ENCODE measurements around the gene P2RY4. TPM values are rescaled to one million over a fixed set of nuclear protein-coding genes. Genes with fewer than 3 reads are reported as not detected.
"Not testable (repeated sequence)": the region's sequence is repeated elsewhere in the genome, so short reads cannot be mapped to it uniquely, and the experiment has no call there.

P2RY4 gene
- polyA plus RNA-seq (ENCODE audit: insufficient read length in 3 of 3), result under 1 TPM; 0.12 to 0.47 (median 0.14) TPM
- long read RNA-seq, donor 1, result 0 reads
- long read RNA-seq, donor 2, result 0 reads
- long read RNA-seq, donor 3, result 0 reads
- long read RNA-seq, donor 4, result 0 reads
- long read RNA-seq, donor 5, partial matches to known transcripts, result 0 of 1 reads
- long read RNA-seq, donor 5, other reads (novel, unspliced or antisense), result 0 of 1 reads
- long read RNA-seq, donor 6, result 0 reads
- long read RNA-seq, donor 7, result 0 reads
- long read RNA-seq, donor 8, partial matches to known transcripts, result 0 of 1 reads
- long read RNA-seq, donor 8, other reads (novel, unspliced or antisense), result 0 of 1 reads
- long read RNA-seq, donor 9, partial matches to known transcripts, result 0 of 1 reads
- long read RNA-seq, donor 9, other reads (novel, unspliced or antisense), result 0 of 1 reads
- long read RNA-seq, donor 10, result 0 reads
- long read RNA-seq, donor 11, result 0 reads
- long read RNA-seq, donor 12, partial matches to known transcripts, result 0 of 1 reads
- long read RNA-seq, donor 12, other reads (novel, unspliced or antisense), result 0 of 1 reads
- long read RNA-seq, donor 13, result 0 reads
- long read RNA-seq, donor 14, partial matches to known transcripts, result 0 of 1 reads
- long read RNA-seq, donor 14, other reads (novel, unspliced or antisense), result 0 of 1 reads
- long read RNA-seq, donor 15, result 0 reads
- long read RNA-seq, donor 16, result 0 reads

DNA sequence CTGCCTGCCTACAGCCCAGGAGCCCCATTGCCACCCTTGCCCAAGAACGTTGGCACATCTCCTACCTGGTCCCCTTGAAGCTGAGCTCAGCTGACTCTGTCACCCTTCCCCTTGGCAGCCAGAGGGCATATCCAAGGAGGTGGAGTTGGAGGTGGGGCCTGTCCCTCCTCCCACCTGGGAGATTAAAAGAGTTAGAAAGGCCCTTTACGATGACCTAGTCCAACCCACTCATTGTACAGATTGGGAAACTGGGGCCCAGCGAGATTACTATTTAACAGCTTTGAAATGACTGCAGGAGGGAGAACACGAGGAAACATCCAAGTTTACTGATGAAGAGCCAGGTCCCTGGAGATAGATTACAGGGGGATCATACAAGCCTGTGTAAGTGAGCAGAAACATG is at the start of gene P2RY4:
P2RY4 (minus strand) TSS at position 101 of the 400 bp plus-strand sequence. CDS start 580 bp downstream, outside the sequence.
- DNase-seq (ENCODE audit: extremely low read depth in 1 of 11, low read depth in 9 of 11, low spot score in 4 of 11), result no peak

DNA sequence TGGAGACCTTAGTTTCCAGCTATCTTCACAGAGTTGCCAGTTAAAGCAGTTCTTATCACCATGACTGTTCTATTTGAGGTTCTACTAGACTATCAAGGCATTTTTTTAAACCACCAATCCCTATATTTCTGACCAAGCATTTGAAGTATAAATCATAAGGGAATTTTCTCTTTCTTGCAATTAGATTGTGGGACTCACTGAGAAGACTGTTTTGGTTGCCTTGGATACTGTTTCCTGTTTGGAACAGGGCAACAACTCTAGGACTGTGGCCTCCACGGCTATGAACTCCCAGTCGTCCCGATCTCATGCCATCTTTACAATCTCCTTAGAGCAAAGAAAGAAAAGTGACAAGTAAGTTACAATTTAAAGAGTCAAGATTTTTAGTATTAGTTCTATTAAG is 41.7 kb upstream of the P2RY4 start:
- DNase-seq (ENCODE audit: extremely low read depth in 1 of 11, low read depth in 9 of 11, low spot score in 4 of 11), result no peak

DNA sequence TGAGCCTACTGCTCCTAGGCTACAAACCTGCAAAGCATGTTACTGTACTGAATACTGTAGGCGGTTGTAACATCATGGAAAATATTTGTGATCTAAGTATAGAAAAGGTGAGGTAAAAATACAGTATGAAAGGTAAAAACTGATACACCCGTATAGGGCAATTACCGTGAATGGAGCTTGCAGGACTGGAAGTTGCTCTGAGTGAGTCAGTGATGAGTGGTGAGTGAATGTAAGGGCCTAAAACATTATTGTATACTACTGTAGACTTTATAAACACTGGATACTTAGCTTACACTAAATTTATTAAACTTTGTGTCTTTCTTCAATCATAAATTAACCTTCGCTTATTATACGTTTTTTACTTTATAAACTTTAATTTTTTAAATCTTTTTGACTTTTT is 33.6 kb upstream of the P2RY4 start:
- DNase-seq (ENCODE audit: extremely low read depth in 1 of 11, low read depth in 9 of 11, low spot score in 4 of 11), result no peak

DNA sequence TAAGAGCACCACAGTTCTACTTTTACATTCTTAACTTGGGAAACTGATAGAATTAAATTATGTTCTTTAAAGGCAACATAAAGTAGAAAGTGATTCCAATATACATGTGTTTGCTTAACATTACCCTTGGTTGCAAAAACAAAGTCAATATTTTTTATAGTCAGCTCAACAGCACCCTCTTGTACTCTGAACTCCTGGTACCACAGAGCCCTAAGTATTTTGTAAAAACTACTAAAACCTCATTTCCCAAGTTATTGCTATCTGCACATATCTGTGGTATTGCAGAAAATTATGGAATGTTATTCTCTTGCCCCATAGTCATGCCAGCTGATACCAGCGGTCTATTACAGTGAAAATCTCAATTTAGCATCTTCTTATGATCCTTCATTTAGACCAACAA is 32.8 kb upstream of the P2RY4 start:
- no peak for DNase-seq (ENCODE audit: extremely low read depth in 1 of 11, low read depth in 9 of 11, low spot score in 4 of 11)

DNA sequence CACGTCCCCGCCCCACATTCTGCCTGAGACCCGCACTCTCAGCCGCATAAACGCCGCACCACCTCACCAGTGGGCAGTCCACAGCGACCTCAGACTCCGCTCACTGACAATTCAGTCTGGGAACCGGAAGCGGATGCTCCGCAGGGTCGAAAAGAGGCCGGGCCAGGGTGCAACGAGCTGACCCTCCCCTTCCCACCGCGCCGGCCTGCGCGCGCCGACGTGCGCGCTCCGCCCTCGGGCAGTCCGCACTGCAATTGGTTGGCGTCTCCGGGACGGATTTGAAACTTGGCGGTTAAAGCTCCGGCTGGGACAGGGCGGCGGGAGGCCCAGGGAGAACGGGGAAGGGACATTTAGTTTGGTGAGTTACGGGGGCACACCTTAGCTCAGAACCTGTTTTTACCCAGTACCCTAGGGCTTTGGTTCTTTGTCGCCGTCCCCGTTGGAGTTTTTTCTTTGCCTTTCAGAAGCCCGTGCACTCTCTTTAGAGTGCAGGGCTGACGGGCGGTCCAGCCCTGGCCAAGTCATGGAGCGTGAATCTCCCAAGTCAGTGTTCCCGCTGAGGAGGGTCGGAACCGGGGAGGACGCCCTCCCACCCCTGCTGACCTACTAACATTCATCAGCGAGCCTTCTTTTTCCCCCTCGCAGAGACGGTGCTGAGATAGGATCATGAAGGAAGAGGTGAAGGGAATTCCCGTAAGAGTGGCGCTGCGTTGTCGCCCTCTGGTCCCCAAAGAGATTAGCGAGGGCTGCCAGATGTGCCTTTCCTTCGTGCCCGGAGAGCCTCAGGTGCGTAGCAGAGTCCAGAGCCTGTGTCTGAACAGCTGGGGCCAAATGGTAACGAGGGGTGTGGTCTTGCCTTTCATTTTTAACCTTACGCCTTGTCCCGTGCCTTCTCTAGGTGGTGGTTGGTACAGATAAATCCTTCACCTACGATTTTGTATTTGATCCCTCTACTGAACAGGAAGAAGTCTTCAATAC is 30.1 kb upstream of the P2RY4 start, which contains the start of the genes KIF4A and PDZD11:
KIF4A (plus strand) TSS at position 312 of the 978 bp plus-strand sequence; CDS start at position 667, 355 bp downstream.
PDZD11 (minus strand) TSS at position 135 of the 978 bp plus-strand sequence. CDS start 586 bp downstream, outside the sequence.
- DNase-seq (ENCODE audit: extremely low read depth in 1 of 11, low read depth in 9 of 11, low spot score in 4 of 11), result peak; percentile 37 to 79 (median 68)

DNA sequence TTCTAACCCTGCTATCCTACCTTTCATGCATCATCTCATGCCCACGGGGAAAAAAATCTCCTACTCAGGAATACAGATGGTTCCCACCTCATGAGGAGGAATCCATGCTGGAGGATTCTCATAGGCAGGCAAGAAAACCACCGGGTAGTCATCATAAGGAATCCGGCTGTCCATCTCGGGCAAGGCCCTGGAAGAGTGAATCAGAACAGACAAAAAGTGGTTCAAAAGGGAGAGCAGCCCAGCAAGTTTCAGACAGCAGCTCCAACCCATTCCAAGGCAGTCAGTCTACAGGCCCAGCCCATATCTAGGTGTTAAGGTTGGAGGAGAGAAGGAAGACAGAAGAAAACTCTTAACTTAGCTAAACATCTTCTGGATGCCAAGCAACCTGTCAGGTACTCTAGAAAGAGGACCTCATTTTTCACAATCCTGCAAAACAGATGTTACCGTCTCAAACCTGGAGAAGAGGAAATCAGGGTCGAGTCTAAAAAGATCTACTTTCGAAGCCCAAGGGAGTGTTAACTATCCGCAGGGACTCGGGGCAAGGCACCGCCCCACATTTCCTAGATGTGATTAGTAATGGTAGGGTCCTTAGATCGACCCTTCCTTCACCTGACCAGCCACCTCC is 29.3 kb upstream of the P2RY4 start:
- no peak for DNase-seq (ENCODE audit: extremely low read depth in 1 of 11, low read depth in 9 of 11, low spot score in 4 of 11)

DNA sequence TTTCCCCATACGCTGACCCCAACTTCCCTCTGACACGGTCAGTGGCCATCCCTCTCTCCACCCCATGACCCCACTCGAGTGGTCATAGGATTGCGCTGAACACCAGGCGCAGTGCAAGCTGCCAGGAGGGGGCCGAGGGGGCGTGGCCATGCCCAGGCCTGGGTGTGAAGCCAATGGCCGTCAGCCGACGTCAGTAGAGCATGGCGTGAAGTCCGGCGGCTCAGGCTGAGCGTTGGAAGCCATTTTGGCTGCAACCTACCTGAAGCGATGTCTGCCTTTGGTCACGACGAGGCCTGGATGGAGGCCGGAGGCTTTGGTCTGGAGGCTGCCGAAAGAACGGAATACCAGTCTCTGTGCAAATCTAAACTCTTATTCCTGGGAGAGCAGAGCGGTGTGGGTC is 21.9 kb upstream of the P2RY4 start, which contains the start of gene RAB41:
RAB41 (plus strand) TSS at position 222 of the 400 bp plus-strand sequence; CDS start at position 268, 46 bp downstream.
- DNase-seq (ENCODE audit: extremely low read depth in 1 of 11, low read depth in 9 of 11, low spot score in 4 of 11), result no peak

DNA sequence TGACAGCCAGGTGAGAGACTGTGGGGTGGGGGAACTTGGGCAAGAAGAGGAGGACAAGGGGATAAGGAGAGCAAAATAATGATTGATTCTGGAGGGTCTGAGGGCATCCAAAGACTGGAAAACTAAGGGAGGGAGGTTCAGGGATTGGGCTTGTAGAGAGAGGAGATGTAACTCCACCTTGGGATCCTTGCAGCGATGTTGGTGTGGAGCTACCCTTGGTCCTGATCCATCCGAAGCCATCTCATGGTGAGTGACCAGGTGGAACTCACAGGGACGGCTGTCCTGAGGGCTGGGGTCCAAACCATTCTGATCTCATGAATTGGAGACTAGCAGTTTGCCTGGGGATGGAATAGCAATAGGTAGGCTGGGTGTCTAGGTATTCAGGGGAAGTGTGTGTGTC is 20.6 kb upstream of the P2RY4 start:
- no peak for DNase-seq (ENCODE audit: extremely low read depth in 1 of 11, low read depth in 9 of 11, low spot score in 4 of 11)

DNA sequence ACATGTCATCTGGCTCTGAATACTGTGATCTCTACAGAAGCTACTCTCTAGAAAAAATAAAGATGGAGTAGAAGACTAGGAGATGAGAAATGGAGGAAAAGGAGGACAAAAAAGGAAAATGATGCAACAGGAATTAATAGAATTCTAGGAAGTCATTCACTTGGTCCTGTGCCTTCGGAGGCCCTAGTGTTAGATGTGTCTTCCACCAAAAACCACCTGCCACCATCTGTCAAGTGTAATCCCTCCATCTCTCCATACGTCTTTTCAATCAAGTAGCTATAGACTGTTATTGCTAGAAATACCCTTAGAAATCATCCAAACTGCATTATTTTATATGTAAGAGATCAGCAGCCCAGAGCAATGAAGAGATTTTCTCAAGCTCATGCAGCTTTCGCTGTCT is 19.1 kb upstream of the P2RY4 start:
- DNase-seq (ENCODE audit: extremely low read depth in 1 of 11, low read depth in 9 of 11, low spot score in 4 of 11), result no peak

DNA sequence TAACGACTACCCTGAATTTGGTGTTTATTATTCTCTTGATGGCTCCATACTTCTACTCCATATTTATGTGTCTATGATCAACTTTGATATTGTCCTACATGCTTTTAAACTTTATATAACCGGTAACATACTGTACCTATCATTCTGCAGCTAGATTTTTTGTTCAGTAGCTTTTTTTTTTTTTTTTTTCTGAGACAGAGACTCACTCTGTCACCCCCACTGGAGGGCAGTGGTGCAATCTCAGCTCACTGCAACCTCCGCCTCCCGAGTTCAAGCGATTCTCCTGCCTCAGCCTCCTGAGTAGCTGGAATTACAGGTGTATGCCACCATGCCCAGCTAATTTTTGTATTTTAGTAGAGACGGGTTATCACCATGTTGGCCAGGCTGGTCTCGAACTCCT is 14.0 kb upstream of the P2RY4 start:
- DNase-seq (ENCODE audit: extremely low read depth in 1 of 11, low read depth in 9 of 11, low spot score in 4 of 11), result not testable (repeated sequence)

DNA sequence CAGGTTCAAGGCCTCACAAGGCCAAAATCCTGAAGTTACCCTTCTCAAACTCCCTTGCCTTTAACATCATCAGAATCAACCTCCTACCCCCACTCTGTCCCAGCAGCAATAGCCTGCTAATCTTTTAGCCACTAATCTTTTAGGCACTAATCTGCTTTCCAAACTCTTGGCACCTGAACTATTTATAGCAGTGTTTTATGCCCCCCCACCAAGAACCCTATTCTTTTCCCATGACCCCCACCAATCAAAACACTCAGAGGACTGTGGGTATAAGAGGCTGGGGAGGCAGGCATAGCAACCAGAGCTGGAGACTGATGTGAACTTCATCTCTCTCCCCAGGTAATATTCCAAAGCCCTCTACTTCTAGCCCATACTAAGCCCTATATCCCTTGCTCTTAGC is 8.0 kb upstream of the P2RY4 start, which contains the start of gene ARR3:
ARR3 (plus strand) TSS at position 301 of the 400 bp plus-strand sequence. CDS start 1,052 bp downstream, outside the sequence.
- DNase-seq (ENCODE audit: extremely low read depth in 1 of 11, low read depth in 9 of 11, low spot score in 4 of 11), result no peak

DNA sequence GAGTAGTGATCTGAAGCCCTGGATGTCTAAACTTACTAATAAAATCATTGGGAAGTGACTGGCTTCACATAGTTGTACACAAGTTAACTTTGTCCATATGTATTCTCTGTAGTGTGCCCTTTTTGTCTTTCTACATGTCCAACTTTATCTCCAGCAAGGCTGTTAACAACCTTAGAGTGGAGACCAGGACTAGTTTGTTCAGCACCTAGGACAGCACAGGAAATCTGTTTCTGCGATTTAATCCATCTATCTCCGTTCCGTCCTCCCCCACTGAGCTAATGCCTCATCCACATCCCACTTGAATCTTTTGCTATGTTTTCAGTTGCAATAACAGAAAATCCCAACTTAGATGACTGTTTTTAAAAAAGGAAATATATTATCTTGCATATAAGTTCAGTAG is 4.8 kb upstream of the P2RY4 start:
- no peak for DNase-seq (ENCODE audit: extremely low read depth in 1 of 11, low read depth in 9 of 11, low spot score in 4 of 11)

DNA sequence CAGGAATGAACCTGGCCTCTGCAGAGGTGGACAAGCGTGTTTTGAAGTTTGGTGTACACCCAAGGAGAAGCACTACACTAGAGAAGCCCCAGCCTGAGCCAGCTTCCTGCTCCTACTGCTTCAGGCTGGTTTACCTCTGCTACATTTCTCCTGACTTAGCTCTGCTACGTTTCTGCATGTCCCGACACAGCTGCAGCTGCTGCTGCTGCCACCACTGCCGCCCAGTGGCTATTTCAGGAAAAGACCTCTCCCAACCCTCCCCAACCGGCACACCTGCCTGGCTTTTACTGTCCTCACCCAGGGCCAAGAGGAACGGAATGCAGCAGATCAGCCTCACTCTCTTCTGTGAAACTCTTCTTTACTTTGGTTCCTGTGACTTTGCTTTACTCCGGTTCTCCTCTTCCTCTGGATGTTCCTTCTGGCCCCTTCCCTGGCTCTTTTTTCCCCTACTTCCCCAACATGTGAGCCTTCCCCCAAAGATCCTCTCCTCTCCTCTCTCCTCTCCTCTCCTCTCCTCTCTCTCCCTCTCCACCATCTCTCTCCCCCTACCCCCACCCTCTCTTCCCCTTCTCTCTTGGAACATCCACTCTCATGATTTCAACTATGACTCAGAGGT is 3.1 kb upstream of the P2RY4 start:
- peak in 7 of 11 donors; percentile 2 to 12 (median 4) for DNase-seq (ENCODE audit: extremely low read depth in 1 of 11, low read depth in 9 of 11, low spot score in 4 of 11)

DNA sequence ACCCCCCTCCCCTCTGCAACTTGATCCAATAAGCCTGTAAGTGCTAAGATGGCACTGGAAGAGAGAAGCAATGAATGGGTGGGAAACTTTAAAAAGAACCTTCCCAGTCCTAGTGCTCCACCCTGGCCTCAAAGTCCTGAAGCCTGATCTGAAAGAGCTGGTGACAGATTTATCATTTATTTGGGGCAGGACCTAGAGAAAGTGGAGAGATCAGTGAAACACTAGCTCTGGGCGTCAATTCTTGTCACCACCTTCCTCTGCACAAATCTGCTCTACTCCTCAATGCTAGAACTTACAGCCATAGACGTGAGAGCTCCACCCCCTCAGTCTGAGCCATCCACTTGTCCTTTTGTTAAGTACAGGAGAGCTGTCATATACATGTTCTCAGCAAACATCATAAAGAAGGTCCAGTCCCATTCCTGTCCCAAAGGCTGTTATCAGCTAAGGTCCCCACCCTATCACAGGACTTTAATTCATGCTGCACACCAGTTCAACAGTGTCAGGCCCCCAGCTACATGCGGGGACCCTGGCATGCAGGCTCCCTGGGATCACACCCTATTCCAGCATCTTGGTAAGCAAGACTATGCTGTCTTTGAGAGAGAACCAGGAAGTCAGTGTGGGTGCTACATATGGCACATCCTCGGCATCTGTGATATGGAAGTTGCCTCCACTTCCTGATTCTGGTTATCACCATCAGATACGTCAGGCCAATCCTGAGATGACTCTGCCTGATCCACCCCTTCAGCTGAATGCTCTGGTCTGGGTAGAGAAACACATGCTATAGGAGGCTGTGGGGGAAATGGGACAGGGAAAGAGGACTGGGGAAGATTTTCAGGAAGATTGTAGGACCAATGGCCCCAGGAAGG is 2.3 kb downstream of the P2RY4 start:
- no peak for DNase-seq (ENCODE audit: extremely low read depth in 1 of 11, low read depth in 9 of 11, low spot score in 4 of 11)

DNA sequence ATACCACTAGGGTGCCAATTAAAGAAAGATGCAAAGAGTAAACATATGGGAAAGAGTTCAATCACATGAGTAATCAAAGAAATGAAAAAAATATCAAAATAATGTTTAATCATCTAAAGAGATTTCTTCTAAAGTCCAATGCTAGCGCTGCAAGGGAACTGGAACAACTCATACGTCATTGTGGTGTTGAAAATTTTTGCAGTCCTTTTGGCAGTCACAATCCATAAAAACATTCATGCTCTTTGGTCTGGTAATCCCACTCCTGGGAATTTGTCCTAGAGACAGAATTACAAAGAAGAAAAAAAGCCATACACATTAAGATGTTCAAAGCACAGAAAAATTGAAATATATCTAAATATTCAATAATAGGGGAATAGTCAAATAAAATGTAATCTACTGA is 4.6 kb downstream of the P2RY4 start:
- no peak for DNase-seq (ENCODE audit: extremely low read depth in 1 of 11, low read depth in 9 of 11, low spot score in 4 of 11)

DNA sequence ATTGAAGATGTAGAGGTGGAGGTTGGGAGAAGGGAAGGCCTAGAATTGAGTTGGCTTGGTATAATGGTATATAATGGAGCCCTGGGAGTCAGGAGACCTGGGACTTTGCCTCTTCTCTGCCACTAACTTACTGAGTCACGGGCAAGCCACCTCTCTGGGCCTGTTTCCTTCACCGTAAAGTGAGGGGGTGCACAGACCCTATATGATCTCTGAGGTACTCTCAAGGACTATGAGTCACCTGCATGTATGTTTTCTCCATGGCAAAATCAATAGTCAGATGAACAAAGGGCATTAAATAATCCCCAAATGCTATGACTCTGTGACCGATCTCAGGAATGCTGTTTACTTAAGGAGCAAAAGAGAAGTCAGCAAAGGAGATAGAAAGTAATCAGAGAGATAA is 5.1 kb downstream of the P2RY4 start:
- DNase-seq (ENCODE audit: extremely low read depth in 1 of 11, low read depth in 9 of 11, low spot score in 4 of 11), result no peak

DNA sequence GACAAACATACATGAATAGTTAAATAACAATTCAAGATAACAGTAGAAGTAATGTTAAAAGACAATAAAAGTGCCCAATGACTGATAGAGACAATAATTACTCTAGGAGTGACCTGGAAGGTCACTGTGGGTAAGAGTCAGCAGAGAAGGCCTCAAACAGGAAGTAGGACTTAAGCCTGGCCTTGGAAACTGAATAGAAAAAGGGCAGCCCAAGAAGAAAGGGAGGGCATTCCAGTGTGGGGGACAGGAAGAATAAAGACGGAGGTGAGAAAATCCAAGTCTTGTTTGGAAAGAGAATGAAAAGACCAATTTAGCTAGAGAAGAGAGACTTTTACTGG is 6.0 kb downstream of the P2RY4 start:
- no peak for DNase-seq (ENCODE audit: extremely low read depth in 1 of 11, low read depth in 9 of 11, low spot score in 4 of 11)
